ENCODE data around the gene NFYA.

NFYA gene

GRCh38 chr6:41122373-41122772 is 49.6 kb downstream of the NFYA start:
- no peaks in the 10 kb centered on the region for H3K9me3 ChIP-seq
- intact Hi-C loops (cut with DNase I; ENCODE audit: low total_unique reads): no loop called here
- TF ChIP-seq CTCF (IDR thresholded peaks at IDR 0.05): no peak
- DNase-seq: no peak
- no peaks in the 10 kb centered on the region for H3K4me1 ChIP-seq
- H3K27ac ChIP-seq: no peak overlapping the region
- no peak overlapping the region for H3K4me3 ChIP-seq
- H3K36me3 ChIP-seq: peaks cover 0 to 17% (median 14%) of the 10 kb centered on the region in 3 donors
- H3K27me3 ChIP-seq: no peaks in the 10 kb centered on the region

DNA sequence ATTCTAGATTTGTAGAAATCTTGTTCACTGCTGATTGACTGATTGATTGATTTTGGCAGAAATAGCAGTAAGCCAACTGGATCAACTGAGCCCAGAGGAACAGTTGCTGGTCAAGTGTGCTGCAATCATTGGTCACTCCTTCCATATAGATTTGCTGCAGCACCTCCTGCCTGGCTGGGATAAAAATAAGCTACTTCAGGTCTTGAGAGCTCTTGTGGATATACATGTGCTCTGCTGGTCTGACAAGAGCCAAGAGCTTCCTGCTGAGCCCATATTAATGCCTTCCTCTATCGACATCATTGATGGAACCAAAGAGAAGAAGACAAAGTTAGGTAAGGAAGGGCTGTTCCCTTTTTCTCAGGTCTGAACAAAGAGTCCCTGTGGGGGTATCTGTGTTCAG is 50.1 kb downstream of the NFYA start:
- Histone ChIP-seq H3K4me3 (no peak overlapping the region), H3K4me1 (no peaks in the 10 kb centered on the region), H3K27me3 (no peaks in the 10 kb centered on the region), H3K27ac (no peak overlapping the region), H3K9me3 (no peaks in the 10 kb centered on the region), H3K36me3 (peaks cover 0 to 17% (median 14%) of the 10 kb centered on the region in 3 donors)
- intact Hi-C loops (cut with DNase I; ENCODE audit: low total_unique reads): no loop called here
- DNase-seq: no peak
- no peak for TF ChIP-seq CTCF (IDR thresholded peaks at IDR 0.05)

DNA sequence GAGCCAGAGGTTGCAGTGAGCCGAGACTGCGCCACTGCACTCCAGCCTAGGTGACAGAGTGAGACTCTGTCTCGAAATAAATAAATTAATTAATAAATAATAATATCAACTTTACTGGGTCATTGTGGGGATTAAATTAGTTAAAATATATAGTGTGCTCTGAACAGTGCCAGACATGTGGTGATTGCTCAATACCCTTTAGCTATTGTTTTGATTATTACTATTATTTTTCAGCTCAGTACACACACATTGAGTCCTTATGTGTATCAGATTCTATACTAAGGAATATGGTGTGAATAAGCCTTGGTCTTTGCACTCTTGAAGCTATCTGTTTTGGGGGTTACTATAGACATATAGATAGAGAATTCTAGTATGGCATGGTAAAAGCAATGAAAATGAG is 52.5 kb downstream of the NFYA start:
- intact Hi-C loops (cut with DNase I; ENCODE audit: low total_unique reads): no loop called here
- no peaks in the 10 kb centered on the region for H3K27me3 ChIP-seq
- H3K4me1 ChIP-seq: no peaks in the 10 kb centered on the region
- no peaks in the 10 kb centered on the region for H3K9me3 ChIP-seq
- peaks cover 0 to 17% (median 14%) of the 10 kb centered on the region in 3 donors for H3K36me3 ChIP-seq
- H3K4me3 ChIP-seq: no peak overlapping the region
- no peak overlapping the region for H3K27ac ChIP-seq
- no peak for DNase-seq
- no peak for TF ChIP-seq CTCF (IDR thresholded peaks at IDR 0.05)

DNA sequence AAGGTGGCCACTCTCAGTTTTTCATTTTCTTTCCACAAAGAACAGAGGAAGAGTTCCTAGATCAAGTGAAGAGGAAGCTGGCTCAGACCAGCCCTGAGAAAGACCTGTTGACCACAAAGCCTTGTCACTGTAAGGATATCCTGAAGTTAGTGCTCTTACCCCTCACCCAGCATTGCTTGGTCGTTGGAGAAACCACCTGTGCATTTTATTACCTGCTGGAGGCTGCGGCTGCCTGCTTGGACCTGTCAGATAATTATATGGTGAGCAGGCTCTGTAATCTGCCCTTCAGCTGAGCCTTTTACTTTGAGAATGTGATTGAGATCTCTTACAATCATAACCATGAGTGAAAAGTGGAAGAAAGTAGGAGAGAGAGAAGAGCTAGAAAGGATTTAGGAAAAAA is 59.5 kb downstream of the NFYA start:
- no peak for TF ChIP-seq CTCF (IDR thresholded peaks at IDR 0.05)
- DNase-seq: no peak
- Histone ChIP-seq H3K27ac (no peak overlapping the region), H3K27me3 (no peaks in the 10 kb centered on the region), H3K4me1 (no peaks in the 10 kb centered on the region), H3K9me3 (no peaks in the 10 kb centered on the region), H3K36me3 (peaks cover 3 to 17% (median 6%) of the 10 kb centered on the region in 3 donors), H3K4me3 (no peak overlapping the region)
- intact Hi-C loops (cut with DNase I; ENCODE audit: low total_unique reads): no loop called here

DNA sequence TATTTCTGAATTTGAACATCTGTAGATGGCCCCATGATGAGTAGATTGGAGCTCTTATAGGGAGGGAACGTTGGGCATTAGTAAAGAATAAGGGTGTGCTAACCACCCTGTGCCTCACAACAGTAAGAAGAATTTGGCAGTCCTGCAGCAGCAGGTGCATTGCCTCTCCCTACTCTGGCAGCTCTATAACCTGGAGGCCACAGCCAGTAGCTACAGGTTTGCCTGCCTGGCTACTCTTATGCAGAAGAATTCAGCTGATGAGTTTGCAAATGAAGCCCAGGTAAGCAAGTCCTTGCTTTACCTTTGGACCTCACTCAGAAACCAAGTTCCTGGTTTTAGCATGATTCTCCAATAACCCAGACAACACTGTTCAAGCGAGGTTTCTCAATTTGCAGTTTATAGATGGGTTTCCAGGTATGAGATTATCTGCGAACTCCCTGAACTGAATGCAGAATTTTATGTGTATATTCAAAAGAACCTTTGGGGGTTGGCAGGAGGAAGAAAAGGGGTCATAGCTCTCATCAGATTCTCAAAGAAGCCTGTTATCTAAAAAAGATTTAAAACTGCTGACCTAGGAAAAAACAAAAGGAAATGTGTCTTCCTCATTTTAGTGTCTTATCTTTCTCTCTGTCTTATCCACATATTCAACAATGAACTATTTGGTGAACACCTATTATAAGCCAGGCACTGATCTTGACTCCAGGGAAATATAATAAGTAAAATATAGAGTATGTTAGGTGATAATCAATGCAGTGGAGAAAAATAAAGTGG is 62.5 kb downstream of the NFYA start:
- no peak for TF ChIP-seq CTCF (IDR thresholded peaks at IDR 0.05)
- no peak for DNase-seq
- intact Hi-C loops (cut with DNase I; ENCODE audit: low total_unique reads): no loop called here

More for the DNA sequence above, 62.5 kb downstream of the NFYA start:
- H3K36me3 ChIP-seq: peaks cover 6 to 47% (median 14%) of the 10 kb centered on the region in 3 donors
- no peak overlapping the region for H3K27ac ChIP-seq
- H3K9me3 ChIP-seq: no peaks in the 10 kb centered on the region
- H3K4me3 ChIP-seq: no peak overlapping the region
- no peaks in the 10 kb centered on the region for H3K4me1 ChIP-seq
- no peaks in the 10 kb centered on the region for H3K27me3 ChIP-seq

Measured in tibial artery (tissue), 4 donors.